ENCODE measurements around the gene ARL8A.
"Not testable (repeated sequence)": the region's sequence is repeated elsewhere in the genome, so short reads cannot be mapped to it uniquely, and the experiment has no call there.

Gene ARL8A

DNA sequence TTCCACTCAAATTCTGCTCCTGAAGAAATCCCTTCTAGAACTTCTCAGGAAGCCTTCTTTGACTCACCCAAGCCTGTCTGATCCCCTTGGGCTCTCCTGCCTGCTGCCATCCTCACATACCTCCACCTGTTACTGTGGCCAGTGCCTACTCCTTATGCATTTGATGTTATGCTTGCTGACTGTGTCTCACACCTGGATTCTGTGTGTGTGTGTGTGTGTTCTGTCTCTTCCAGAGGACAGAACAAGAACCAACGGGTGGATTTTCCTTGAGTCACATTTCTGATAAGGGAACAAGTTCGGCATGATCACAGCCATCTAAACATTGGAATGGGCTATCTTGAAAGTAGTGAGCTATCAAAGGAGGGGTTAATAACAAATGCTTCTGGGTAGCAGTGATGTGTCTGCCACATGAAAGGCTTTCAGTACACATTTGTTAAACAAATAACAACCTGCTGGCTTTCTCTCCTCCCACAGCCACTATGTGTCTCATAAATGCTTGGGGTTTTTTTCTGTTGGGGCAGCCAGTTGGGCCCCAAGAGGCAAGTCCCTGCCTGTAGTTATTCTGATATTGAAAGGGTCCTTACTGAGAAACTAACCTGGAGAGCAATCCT lies 30.7 kb downstream of the ARL8A start:
- no peak for DNase-seq (ENCODE audit: low read depth in 2 of 2)

DNA sequence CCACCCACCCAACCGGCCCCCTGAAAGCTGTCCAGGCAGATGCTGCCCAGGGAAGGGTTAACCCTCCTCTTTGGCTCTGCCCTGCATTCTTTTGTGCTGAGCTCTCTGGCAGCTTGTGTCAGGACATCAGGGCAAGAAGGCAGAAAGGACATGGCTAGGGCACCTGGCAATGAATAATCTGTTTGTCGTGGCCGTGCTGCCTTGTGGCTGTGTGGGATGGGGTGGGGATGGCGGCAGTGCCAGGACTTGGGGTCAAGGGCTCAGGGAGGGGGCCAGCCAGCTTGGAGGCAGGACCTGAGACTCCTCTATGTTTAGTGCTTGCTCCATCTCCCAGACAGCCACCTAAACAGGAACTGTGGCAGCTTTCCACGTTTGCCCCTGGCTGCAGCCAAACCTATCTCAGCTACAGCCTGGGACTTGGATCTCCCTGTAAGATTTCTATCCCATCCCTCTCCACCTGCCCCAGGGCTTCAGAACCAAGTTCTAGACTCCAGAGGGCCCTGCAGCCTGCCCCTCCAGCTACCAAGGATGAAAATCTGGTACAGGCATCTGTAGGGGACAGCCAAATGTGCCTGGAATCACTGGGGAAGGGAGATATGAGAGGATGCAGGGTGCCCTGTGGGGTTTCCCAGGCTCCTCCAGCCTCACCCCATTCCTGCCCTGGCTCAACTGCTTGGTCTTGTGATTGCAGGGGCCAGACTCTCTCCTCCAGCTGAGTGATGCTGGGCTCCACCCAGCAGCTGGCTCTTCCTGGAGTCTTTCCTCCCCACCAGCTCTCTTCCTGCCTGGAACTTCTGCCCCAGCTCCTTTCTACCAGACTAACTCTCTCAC lies 31.5 kb downstream of the ARL8A start:
- DNase-seq (ENCODE audit: low read depth in 2 of 2), result no peak

GRCh38 chr1:202111589-202111988 lies 32.9 kb downstream of the ARL8A start:
- DNase-seq (ENCODE audit: low read depth in 2 of 2), result not testable (repeated sequence)

DNA sequence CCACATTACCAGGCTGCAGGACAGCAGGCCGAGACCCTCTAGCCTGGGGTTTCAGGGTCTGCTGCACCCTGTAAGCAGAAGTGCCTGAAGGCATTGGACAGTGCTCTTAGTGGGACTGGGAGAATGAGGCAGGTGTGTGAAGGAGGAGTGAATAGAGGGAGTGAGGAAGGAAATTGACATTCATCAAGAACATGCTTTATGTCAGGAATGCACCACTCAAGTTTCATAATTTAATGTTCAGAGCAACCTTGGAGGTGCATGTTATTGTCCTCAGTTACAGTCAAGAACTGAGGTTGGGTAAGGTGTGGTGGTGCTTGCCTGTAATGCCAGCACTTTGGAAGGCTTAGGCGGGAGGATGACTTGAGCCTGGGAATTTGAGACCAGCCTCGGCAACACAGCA lies 33.6 kb downstream of the ARL8A start:
- no peak for DNase-seq (ENCODE audit: low read depth in 2 of 2)

DNA sequence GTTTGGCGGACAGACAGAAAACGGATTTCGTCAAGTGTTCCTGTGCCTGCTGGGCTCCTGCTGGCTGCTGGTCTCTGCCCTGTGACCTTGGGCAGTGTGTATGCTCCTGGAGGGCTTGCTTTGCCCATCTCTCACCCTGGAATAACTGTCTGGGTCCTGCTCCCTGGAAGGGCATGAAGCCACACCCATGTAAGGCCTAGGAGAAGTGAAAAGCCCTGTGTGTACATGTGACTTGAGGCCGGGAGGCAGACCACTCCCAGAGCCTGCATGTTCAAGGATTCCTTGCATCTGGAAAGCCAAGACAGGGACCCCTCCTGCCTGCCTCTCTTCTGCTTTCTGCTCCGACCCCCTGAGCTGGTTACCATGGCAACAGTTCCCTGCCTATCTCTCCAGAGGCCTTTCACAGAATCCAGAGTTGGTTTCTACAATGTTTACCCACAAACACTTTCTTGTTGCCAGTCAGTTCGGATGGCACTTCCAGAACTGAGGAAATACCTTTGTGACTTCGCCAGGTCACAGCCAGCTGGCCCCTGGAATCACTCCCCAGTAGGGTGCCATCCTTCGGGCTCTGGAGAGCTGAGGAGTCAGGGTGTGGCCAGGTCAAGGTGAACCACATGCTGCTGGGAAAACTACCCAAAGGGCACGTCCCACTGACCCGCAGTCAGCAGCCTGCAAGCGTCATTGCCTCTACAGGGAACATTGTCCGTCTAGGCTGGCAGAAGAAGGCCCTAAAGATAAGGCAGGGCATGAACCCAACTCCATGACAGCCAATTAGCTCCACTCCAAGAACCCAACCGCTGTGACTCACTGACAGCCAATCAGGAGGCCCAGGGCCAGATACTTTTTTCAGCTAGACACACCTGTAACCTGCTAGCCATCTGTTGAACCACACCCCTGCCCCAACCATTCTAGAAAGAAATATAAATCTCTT lies 36.5 kb downstream of the ARL8A start:
- no peak for DNase-seq (ENCODE audit: low read depth in 2 of 2)

DNA sequence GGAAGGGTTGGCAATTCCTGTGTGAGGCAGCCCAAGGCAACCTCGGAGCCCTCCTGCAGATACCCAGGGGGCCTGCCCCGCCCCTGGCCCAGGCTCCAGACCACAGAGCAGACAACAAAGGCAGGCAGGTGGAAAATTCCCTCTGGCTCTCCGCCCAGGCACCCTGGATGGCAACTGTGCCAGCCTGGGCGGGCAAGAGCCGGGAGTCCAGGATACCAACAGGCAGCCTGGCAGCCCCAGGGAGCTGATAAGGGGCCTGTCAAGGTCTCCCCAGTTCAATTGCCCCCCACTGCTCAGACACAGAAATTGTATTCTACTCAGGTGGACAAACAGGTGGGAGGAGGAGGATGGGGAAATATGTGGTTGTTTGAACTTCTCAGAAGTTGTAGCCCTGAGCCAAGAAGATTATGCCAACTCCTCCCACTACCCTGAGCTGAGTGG lies 37.2 kb downstream of the ARL8A start:
- DNase-seq (ENCODE audit: low read depth in 2 of 2), result no peak

- no peak for DNase-seq (ENCODE audit: low read depth in 2 of 2)
These were observed 37.9 kb downstream of the ARL8A start for GRCh38 chr1:202106340-202107254.

DNA sequence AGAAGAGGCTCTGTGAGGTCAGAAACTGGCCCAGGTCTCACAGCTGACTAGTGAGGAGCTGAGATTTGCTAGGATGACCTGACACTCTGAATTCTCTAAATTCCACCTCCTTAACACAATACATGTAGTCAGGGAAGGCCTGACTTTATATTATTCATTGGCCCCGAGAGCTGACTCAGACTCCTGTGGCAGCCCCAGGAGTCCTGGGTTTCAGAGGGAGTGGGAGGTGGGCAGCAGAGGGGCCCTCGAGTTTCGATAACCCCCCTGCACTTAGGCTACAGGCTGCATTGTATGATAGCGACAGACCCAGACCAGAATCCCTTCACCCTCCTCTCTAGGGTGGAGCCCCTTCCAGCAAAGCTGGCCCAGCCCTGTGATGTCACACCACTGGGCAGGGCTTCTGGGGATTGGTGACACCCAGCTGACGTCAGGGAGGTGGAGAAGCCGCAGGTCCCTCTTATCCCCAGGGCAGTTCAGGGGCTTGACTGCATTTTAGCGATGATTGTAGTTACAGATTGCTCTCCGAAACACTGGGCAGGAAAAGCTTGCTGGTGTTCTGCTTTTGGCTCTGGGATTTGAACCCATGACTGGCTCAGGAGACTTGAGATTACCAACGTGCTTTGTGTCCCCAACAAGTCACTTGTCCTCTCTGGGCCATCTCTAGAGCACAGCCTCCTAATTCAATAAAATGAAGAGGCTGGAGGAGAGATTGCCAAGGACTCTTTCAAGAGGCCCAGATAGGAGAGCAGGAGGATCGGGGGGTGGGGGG lies 38.8 kb downstream of the ARL8A start:
- DNase-seq (ENCODE audit: low read depth in 2 of 2), result no peak

DNA sequence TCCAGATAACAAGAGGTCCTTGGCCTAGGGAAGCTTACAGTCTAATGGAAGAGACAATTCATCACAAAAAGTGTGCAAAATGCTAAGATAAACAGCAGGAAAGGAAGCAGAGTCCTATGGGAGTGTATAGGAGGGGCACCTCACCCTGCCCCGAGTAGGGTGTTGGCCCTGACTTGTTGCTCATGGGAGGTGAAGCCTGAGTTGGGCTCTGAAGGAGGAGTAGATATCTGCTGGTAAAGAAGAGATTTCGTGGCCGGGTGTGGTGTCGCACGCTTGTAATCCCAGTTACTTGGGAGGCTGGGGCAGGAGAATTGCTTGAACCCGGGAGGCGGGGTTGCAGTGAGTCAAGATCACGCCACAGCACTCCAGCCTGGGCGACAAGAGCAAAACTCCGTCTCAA lies 40.5 kb downstream of the ARL8A start:
- no peak for DNase-seq (ENCODE audit: low read depth in 2 of 2)

DNA sequence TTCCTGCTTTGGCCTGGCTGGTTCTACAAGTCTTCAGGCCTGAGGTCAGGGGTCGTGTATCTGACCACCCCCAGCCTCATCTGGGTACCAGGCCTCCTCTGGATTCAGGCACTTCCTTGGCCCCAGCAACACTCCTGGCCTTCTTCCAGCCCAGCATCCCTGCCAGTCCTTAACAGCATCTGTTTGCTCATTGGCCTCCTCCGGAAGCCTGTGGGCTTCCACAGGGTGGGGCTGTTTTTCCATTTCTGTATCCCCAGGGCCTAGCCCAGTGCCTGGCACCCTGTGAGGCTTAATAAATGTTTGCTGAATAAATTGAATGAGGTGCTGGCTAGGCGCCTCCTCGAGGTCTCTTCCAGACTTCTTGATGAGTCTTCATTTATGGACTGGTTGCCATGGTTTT lies 43.4 kb downstream of the ARL8A start:
- DNase-seq (ENCODE audit: low read depth in 2 of 2), result no peak

GRCh38 chr1:202093858-202094257 lies 50.7 kb downstream of the ARL8A start:
- DNase-seq (ENCODE audit: low read depth in 2 of 2), result no peak

DNA sequence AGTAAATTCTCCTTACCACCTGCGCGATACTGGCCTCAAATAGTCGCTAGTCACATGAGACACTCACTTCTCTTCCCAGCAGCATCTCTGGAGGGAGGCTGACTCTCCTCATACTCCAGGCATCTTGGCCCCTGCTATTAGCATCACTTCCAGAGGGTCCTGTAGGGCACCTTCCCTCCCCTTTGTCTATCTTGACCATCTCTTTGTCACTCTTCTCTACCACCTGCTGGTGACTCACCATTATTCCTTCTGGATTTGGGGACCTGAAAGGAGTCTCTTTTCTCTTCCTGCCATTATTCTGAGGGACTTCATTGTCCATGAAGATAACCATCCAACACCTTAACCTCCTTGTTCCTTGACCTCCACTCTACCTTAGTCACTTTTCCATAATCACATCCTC lies 53.5 kb downstream of the ARL8A start:
- no peak for DNase-seq (ENCODE audit: low read depth in 2 of 2)

GRCh38 chr1:202088206-202088605 lies 56.3 kb downstream of the ARL8A start:
- DNase-seq (ENCODE audit: low read depth in 2 of 2), result no peak

GRCh38 chr1:202086579-202087350 lies 57.8 kb downstream of the ARL8A start:
- DNase-seq (ENCODE audit: low read depth in 2 of 2), result no peak

GRCh38 chr1:202085682-202086373 lies 58.7 kb downstream of the ARL8A start:
- no peak for DNase-seq (ENCODE audit: low read depth in 2 of 2)

- DNase-seq (ENCODE audit: low read depth in 2 of 2), result no peak
These were observed 59.5 kb downstream of the ARL8A start for GRCh38 chr1:202084791-202085681.

All from stimulated activated CD8-positive, alpha-beta memory T cell treated with anti-CD3 and anti-CD28 coated beads, Interleukin-2, amount 100 ng/mL, for 1 hour (primary cell).